Pancreas (tissue), 10 donors: ENCODE measurements around the gene GHRHR. TPM values are rescaled to one million over a fixed set of nuclear protein-coding genes. Genes with fewer than 3 reads are reported as not detected.
A peak's percentile ranks its signal among the peaks of the same experiment; 100 is the strongest.

Experiments
- ATAC-seq, 4 donors: fragments of 200-7000 bp; cut with Tn5 transposase; one replicate each; pipeline versions ENCODE4 v1.8.0 to v1.9.1; 2020; ENCODE audit warnings: mild to moderate bottlenecking in 4 of 4, moderate library complexity in 4 of 4
- DNase-seq, 6 donors: peaks; one replicate each; pipeline ENCODE4 v3.0.0-alpha.2; 2020
- FAIRE-seq: peaks from 2 replicates; lab custom pipeline; 2012; peaks lifted over from hg19 to GRCh38; lab: Jason Lieb, UNC
- H3K27ac ChIP-seq, 4 donors: fragments of 200-600 bp; sonication (generic); 1 replicate in 3 of 4; 2 replicates in 1 of 4; pipeline versions ENCODE4 v1.5.0 to v1.8.0; 2020
- H3K27me3 ChIP-seq, 4 donors: fragments of 200-600 bp; one replicate each; pipeline ENCODE4 v1.8.0; 2021
- H3K36me3 ChIP-seq, 3 donors: fragments of 200-600 bp; sonication (generic) in 1 of 3; one replicate each; pipeline versions ENCODE4 v1.5.0 to v1.8.0; 2020 to 2021
- H3K4me1 ChIP-seq, 3 donors: fragments of 200-600 bp; one replicate each; pipeline ENCODE4 v1.8.0; 2021
- H3K4me3 ChIP-seq, 4 donors: fragments of 200-600 bp; sonication (generic) in 2 of 4; one replicate each; pipeline versions ENCODE4 v1.5.0 to v1.8.0; 2020 to 2021
- H3K9me3 ChIP-seq, 4 donors: fragments of 200-600 bp; one replicate each; pipeline ENCODE4 v1.8.0; 2021
- CTCF ChIP-seq, 4 donors: fragments of 200-600 bp; sonication (generic) in 3 of 4; IDR thresholded peaks; one replicate each; pipeline versions ENCODE4 v1.5.0 to v1.8.0; 2021; ENCODE audit warnings: antibody characterized with exemption in 4 of 4
- WGBS, 2 donors: extraction: QIAGEN DNeasy Blood & Tissue Kit; methylation state at CpG; one replicate each; pipeline ENCODE4 v1.1.7; 2013; 5-methylcytosine and 5-hydroxymethylcytosine counted together
- intact Hi-C, 3 donors: fragments of 100-400 bp; cut with DNase I; formaldehyde crosslinking; loops; one replicate each; pipeline versions ENCODE4 v1.11.1 to v1.14.2; 2022
- polyA plus RNA-seq, 2 donors: library from polyadenylated mRNA; stranded (reverse); fragments of 200-250 nt; gene quantifications; one replicate each; pipeline ENCODE4 v1.2.3, GENCODE V29; 2013
- total RNA-seq, 6 donors: library from RNA; stranded (reverse); fragmentation: NEBNext Ultra II Directional in 4 of 6; extraction: Animal tissue kit (Norgen Biotek cat#: 25700) in 4 of 6; gene quantifications; one replicate each; pipeline versions ENCODE4 v1.2.1 to v1.2.4, GENCODE V29; 2021 to 2023
- donor health status: healthy with polysubstance abuse.
- donor health status: DM: no; HTN: no; CAD: no; lungs with moderate emphysema.
- donor health status: DM: no; HTN: no; CAD: no.
- donor health status: control.
- donor health status: control.
- donor health status: Bipolar disorder and iron deficiency.
- donor health status: DM: yes; HTN: yes; CAD: no.
- donor health status: DM: no; HTN: no; CAD: no.
- donor health status: DM: no; HTN: no; CAD: no.
- donor health status: DM: yes; HTN: yes; CAD: no.

Gene GHRHR
- total and polyA plus RNA-seq, 8 donors = 0.34 to 0.55 (median 0.47) TPM; not detected in 5

- WGBS, 2 donors = 84 to 91% methylated on average over 8 of the region's 8 CpGs
- intact Hi-C loops = loop anchor here in 1 of 3 donors (5.0 kb wide), 1 partner anchor 131 kb away; no protein-coding TSS in a partner anchor
- no peaks in the 10 kb centered on the region for H3K27me3 ChIP-seq
- FAIRE-seq (no peak), DNase-seq (peak in 1 of 6 donors; percentile 40), ATAC-seq (no peak)
- H3K36me3 ChIP-seq = no peaks in the 10 kb centered on the region
- H3K27ac ChIP-seq = no peak overlapping the region
- H3K9me3 ChIP-seq = no peaks in the 10 kb centered on the region
- peaks cover 0 to 5% (median 0%) of the 10 kb centered on the region in 3 donors for H3K4me1 ChIP-seq
- no peak overlapping the region for H3K4me3 ChIP-seq
- no peak for TF ChIP-seq CTCF (IDR thresholded peaks at IDR 0.05)
These were observed 22.6 kb downstream of the GHRHR start for GRCh38 chr7:30986331-30986730.

GRCh38 chr7:30986738-30987137 lies 23.0 kb downstream of the GHRHR start:
- no peak for TF ChIP-seq CTCF (IDR thresholded peaks at IDR 0.05)
- no peak overlapping the region for H3K4me3 ChIP-seq
- DNase-seq (peak in 2 of 6 donors; percentile 51 to 58), ATAC-seq (no peak), FAIRE-seq (no peak)
- H3K27ac ChIP-seq = no peak overlapping the region
- H3K27me3 ChIP-seq = no peaks in the 10 kb centered on the region
- H3K36me3 ChIP-seq = no peaks in the 10 kb centered on the region
- intact Hi-C loops = loop anchor here in 1 of 3 donors (5.0 kb wide), 1 partner anchor 131 kb away; no protein-coding TSS in a partner anchor
- WGBS, 2 donors = 69 to 76% methylated on average over 16 of the region's 16 CpGs
- H3K9me3 ChIP-seq = no peaks in the 10 kb centered on the region
- H3K4me1 ChIP-seq = peaks cover 0 to 5% (median 0%) of the 10 kb centered on the region in 3 donors

GRCh38 chr7:30987178-30987577 lies 23.4 kb downstream of the GHRHR start:
- no peak overlapping the region for H3K4me3 ChIP-seq
- H3K9me3 ChIP-seq = no peaks in the 10 kb centered on the region
- TF ChIP-seq CTCF (IDR thresholded peaks at IDR 0.05) = no peak
- WGBS, 2 donors = 86 to 95% methylated on average over 7 of the region's 7 CpGs
- H3K4me1 ChIP-seq = peaks cover 0 to 5% (median 0%) of the 10 kb centered on the region in 3 donors
- ATAC-seq (no peak), FAIRE-seq (no peak), DNase-seq (peak in 2 of 6 donors; percentile 46 to 48)
- intact Hi-C loops = loop anchor here in 1 of 3 donors (5.0 kb wide), 1 partner anchor 130 kb away; no protein-coding TSS in a partner anchor
- H3K27ac ChIP-seq = no peak overlapping the region
- H3K27me3 ChIP-seq = no peaks in the 10 kb centered on the region
- H3K36me3 ChIP-seq = no peaks in the 10 kb centered on the region

- 91 to 96% methylated on average over 5 of the region's 5 CpGs for whole genome bisulfite sequencing, 2 donors
- intact Hi-C loops = loop anchor here in 1 of 3 donors (5.0 kb wide), 1 partner anchor 129 kb away; no protein-coding TSS in a partner anchor
- DNase-seq (peak in 2 of 6 donors; percentile 47 to 67), ATAC-seq (no peak), FAIRE-seq (no peak)
- Histone ChIP-seq H3K4me1 (peaks cover 0 to 5% (median 0%) of the 10 kb centered on the region in 3 donors), H3K4me3 (no peak overlapping the region), H3K36me3 (no peaks in the 10 kb centered on the region), H3K9me3 (no peaks in the 10 kb centered on the region), H3K27ac (peak overlapping the region in 2 of 4 donors; percentile 16 to 30), H3K27me3 (no peaks in the 10 kb centered on the region)
- no peak for TF ChIP-seq CTCF (IDR thresholded peaks at IDR 0.05)
These were observed 24.2 kb downstream of the GHRHR start for GRCh38 chr7:30987936-30988335.
